K562 (cell line): ENCODE results near the gene STMN3. TPM values are rescaled to one million over a fixed set of nuclear protein-coding genes. Genes with fewer than 3 reads are reported as not detected.
A peak's percentile ranks its signal among the peaks of the same experiment; 100 is the strongest.

Experiments
- CBX1 ChIP-seq: sonication (generic); IDR thresholded peaks from 2 replicates; pipeline ENCODE4 v1.6.1; 2016; ENCODE audit warnings: antibody characterized with exemption, low read depth, mild to moderate bottlenecking
- CREB3L1 ChIP-seq: fragments of 450-650 bp; IDR thresholded peaks from 2 replicates; pipeline ENCODE4 v1.6.1; 2014; ENCODE audit warnings: low read depth, mild to moderate bottlenecking, moderate library complexity, borderline replicate concordance
- FOXM1 ChIP-seq, 2 experiments: fragments of 450-650 bp in 1 of 2; sonication (generic) in 1 of 2; formaldehyde crosslinking in 1 of 2; IDR thresholded peaks; 2 replicates each; pipeline versions ENCODE4 v1.6.1 to v1.9.0; 2017 to 2022; ENCODE audit warnings: low read depth in 2 of 2, mild to moderate bottlenecking in 2 of 2, missing genetic modification reagents in 1 of 2, moderate library complexity in 1 of 2
- GABPB1 ChIP-seq: sonication (generic); formaldehyde crosslinking; IDR thresholded peaks from 2 replicates; pipeline ENCODE4 v1.8.0; 2022; ENCODE audit warnings: mild to moderate bottlenecking, missing genetic modification reagents
- MAFK ChIP-seq: IDR thresholded peaks from 2 replicates; pipeline ENCODE4 v1.6.1; 2011; ENCODE audit warnings: low read length, improper control_type of control experiment
- PHB ChIP-seq: fragments of 250-450 bp; sonication (Bioruptor Pico); IDR thresholded peaks from 2 replicates; pipeline ENCODE4 v1.5.0; 2021
- PHF8 ChIP-seq: fragments of 200-600 bp; sonication (generic); IDR thresholded peaks from 2 replicates; pipeline ENCODE4 v1.6.1; 2012; ENCODE audit warnings: mixed run types, mild to moderate bottlenecking, inconsistent platforms, low read length, moderate library complexity, borderline replicate concordance
- POLR2B ChIP-seq: fragments of 450-650 bp; IDR thresholded peaks from 2 replicates; pipeline ENCODE4 v1.6.1; 2018; ENCODE audit warnings: low read depth; ENCODE audit not compliant: partially characterized antibody
- REST ChIP-seq, 2 experiments: fragments of 450-650 bp; formaldehyde crosslinking in 1 of 2; IDR thresholded peaks; 2 replicates each; pipeline versions ENCODE4 v1.4.0 to v1.6.1; 2014 to 2020; ENCODE audit warnings: mild to moderate bottlenecking in 2 of 2, borderline replicate concordance in 1 of 2, low read depth in 1 of 2
- SP1 ChIP-seq: sonication (generic); formaldehyde crosslinking; IDR thresholded peaks from 2 replicates; pipeline ENCODE4 v1.8.1; 2022; ENCODE audit warnings: mild to moderate bottlenecking, missing genetic modification reagents
- USF1 ChIP-seq: sonication (generic); formaldehyde crosslinking; IDR thresholded peaks from 2 replicates; pipeline ENCODE4 v1.9.0; 2022; ENCODE audit warnings: mild to moderate bottlenecking, missing genetic modification reagents
- ZEB2 ChIP-seq: fragments of 450-650 bp; IDR thresholded peaks from 2 replicates; pipeline ENCODE4 v1.6.1; 2016
- ZNF764 ChIP-seq: fragments of 250-450 bp; sonication (Bioruptor Pico); IDR thresholded peaks from 2 replicates; pipeline ENCODE4 v1.4.0; 2020; ENCODE audit warnings: low read depth, mild to moderate bottlenecking, moderate library complexity
- polyA plus RNA-seq, 8 experiments: library from polyadenylated mRNA; depleted of rRNA in 4 of 8; stranded (reverse) in 5 of 8; unstranded in 3 of 8; fragments of >200 nt; fragmentation: Nextera tagmentation in 2 of 8; fragmentation: Illumina TruSeq in 1 of 8; extraction: Ambion mirVana in 2 of 8; extraction: Trizol in 1 of 8; gene quantifications; 2 replicates each; pipeline versions ENCODE4 v1.2.1 to v1.2.3, GENCODE V29; 2011 to 2014; ENCODE audit warnings: inconsistent platforms in 1 of 8, missing spikeins in 1 of 8
- total RNA-seq, 7 experiments: library from RNA; depleted of rRNA in 6 of 7; stranded (reverse); fragments of >200 nt in 6 of 7; fragmentation: Illumina TruSeq in 2 of 7; extraction: Trizol in 2 of 7; gene quantifications; 2 replicates each; pipeline versions ENCODE4 v1.2.1 to v1.2.3, GENCODE V29; 2011 to 2021; ENCODE audit warnings: low replicate concordance in 1 of 7
- TF ChIP-seq, protein P1 (sequence below): fragments of 250-450 bp; sonication (Bioruptor Pico); IDR thresholded peaks from 2 replicates; pipeline ENCODE4 v1.9.0; 2021; ENCODE audit warnings: mild to moderate bottlenecking
- TF ChIP-seq, protein P2 (sequence below): sonication (generic); formaldehyde crosslinking; IDR thresholded peaks from 2 replicates; pipeline ENCODE4 v1.8.0; 2022; ENCODE audit warnings: mild to moderate bottlenecking, missing genetic modification reagents

Gene STMN3
- total and polyA plus RNA-seq, 9 of the 15 experiments (the other 6 are each of a cell fraction or from before 2014, with no cell fraction given) = 0.70 to 65.6 (median 29.4) TPM

- TF ChIP-seq ZEB2 (peak; percentile 51; the same call in 1 of the 2 replicates), CREB3L1 (peak; percentile 59; the same call in 1 of the 2 replicates), REST (IDR thresholded peaks at IDR 0.05; ENCODE audit: borderline replicate concordance) (no peak), REST (CRISPR knock-in tag; IDR thresholded peaks at IDR 0.05; ENCODE audit: low read depth) (0 out of 2 replicates have a peak, but pooled peaks have one; percentile 74), USF1 (CRISPR knock-in tag) (peak; percentile 41; the same call in 1 of the 2 replicates), PHB (CRISPR knock-in tag) (0 out of 2 replicates have a peak, but pooled peaks have one; percentile 23), POLR2B (peak; percentile 83), PHF8 (peak; percentile 55; the same call in 1 of the 2 replicates), GABPB1 (CRISPR knock-in tag) (peak; percentile 85), SP1 (CRISPR knock-in tag) (peak; percentile 88), FOXM1 (IDR thresholded peaks at IDR 0.05; ENCODE audit: low read depth) (no peak), FOXM1 (CRISPR knock-in tag; IDR thresholded peaks at IDR 0.05; ENCODE audit: low read depth) (0 out of 2 replicates have a peak, but pooled peaks have one; percentile 68), CBX1 (0 out of 2 replicates have a peak, but pooled peaks have one; percentile 69), MAFK (no peak), ZNF764 (no peak)
- TF ChIP-seq, protein P1, sequence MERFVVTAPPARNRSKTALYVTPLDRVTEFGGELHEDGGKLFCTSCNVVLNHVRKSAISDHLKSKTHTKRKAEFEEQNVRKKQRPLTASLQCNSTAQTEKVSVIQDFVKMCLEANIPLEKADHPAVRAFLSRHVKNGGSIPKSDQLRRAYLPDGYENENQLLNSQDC = no peak
- TF ChIP-seq, protein P2, sequence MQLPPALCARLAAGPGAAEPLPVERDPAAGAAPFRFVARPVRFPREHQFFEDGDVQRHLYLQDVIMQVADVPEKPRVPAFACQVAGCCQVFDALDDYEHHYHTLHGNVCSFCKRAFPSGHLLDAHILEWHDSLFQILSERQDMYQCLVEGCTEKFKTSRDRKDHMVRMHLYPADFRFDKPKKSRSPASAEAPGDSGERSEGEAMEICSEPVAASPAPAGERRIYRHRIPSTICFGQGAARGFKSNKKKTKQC = 0 out of 2 replicates have a peak, but pooled peaks have one; percentile 34
These were observed 26.0 kb downstream of the STMN3 start (continued) for GRCh38 chr20:63627129-63627750.
